Ishikawa (cell line): ENCODE results near the gene TVP23C.

ENCODE experiments used
- EP300 ChIP-seq: IDR thresholded peaks from 2 replicates; pipeline ENCODE4 v1.6.1; 2012; ENCODE audit warnings: borderline replicate concordance
- FOXM1 ChIP-seq: IDR thresholded peaks from 2 replicates; pipeline ENCODE4 v1.6.1; 2012; ENCODE audit warnings: low read depth, borderline replicate concordance
- TAF1 ChIP-seq: IDR thresholded peaks from 2 replicates; pipeline ENCODE4 v1.6.1; 2012; ENCODE audit warnings: low read depth, mild to moderate bottlenecking
- TCF12 ChIP-seq: IDR thresholded peaks from 2 replicates; pipeline ENCODE4 v1.6.1; 2012; ENCODE audit warnings: low read depth
- TEAD4 ChIP-seq: IDR thresholded peaks from 2 replicates; pipeline ENCODE4 v1.6.1; 2012
- ZBTB7A ChIP-seq: IDR thresholded peaks from 2 replicates; pipeline ENCODE4 v1.6.1; 2012; ENCODE audit warnings: low read depth
- TF ChIP-seq, protein P1 (sequence below): IDR thresholded peaks from 2 replicates; pipeline ENCODE4 v1.6.1; 2012; ENCODE audit warnings: low read depth, mild to moderate bottlenecking
- TF ChIP-seq, protein P2 (sequence below): IDR thresholded peaks from 2 replicates; pipeline ENCODE4 v1.6.1; 2012

DNA sequence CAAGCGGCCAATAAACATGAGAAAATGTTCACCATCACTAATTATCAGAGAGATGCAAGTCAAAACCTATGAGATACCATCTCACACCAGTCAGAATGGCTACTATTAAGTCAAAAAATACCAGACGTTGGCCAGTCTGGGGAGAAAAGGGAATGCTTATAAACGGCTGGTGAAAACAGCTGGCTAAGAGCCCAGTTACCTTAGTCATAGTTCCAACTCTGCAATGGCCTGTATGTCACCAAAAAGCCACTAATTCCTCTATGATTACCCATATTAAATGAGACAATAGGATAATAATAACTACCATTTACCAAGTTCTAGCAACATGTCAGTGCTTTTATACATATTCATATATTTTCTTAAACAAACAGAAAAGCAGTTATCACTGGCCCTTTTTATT, 52.9 kb downstream of the TVP23C start:
- TF ChIP-seq EP300 (no peak), ZBTB7A (no peak), TCF12 (no peak), FOXM1 (no peak), TEAD4 (no peak), TAF1 (no peak)
- TF ChIP-seq, protein P1, sequence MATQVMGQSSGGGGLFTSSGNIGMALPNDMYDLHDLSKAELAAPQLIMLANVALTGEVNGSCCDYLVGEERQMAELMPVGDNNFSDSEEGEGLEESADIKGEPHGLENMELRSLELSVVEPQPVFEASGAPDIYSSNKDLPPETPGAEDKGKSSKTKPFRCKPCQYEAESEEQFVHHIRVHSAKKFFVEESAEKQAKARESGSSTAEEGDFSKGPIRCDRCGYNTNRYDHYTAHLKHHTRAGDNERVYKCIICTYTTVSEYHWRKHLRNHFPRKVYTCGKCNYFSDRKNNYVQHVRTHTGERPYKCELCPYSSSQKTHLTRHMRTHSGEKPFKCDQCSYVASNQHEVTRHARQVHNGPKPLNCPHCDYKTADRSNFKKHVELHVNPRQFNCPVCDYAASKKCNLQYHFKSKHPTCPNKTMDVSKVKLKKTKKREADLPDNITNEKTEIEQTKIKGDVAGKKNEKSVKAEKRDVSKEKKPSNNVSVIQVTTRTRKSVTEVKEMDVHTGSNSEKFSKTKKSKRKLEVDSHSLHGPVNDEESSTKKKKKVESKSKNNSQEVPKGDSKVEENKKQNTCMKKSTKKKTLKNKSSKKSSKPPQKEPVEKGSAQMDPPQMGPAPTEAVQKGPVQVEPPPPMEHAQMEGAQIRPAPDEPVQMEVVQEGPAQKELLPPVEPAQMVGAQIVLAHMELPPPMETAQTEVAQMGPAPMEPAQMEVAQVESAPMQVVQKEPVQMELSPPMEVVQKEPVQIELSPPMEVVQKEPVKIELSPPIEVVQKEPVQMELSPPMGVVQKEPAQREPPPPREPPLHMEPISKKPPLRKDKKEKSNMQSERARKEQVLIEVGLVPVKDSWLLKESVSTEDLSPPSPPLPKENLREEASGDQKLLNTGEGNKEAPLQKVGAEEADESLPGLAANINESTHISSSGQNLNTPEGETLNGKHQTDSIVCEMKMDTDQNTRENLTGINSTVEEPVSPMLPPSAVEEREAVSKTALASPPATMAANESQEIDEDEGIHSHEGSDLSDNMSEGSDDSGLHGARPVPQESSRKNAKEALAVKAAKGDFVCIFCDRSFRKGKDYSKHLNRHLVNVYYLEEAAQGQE = no peak
- TF ChIP-seq, protein P2, sequence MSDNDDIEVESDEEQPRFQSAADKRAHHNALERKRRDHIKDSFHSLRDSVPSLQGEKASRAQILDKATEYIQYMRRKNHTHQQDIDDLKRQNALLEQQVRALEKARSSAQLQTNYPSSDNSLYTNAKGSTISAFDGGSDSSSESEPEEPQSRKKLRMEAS = no peak
